DND-41 (cell line): ENCODE results near the gene EYA4.

Experiments
- CTCF ChIP-seq: IDR thresholded peaks from 2 replicates; pipeline ENCODE4 v1.5.1; 2012; ENCODE audit warnings: borderline replicate concordance, low read length, moderate library complexity, mild to moderate bottlenecking; ENCODE audit not compliant: poor library complexity, severe bottlenecking; ENCODE audit errors: extremely low read depth
- EZH2 ChIP-seq: IDR thresholded peaks from 3 replicates; pipeline ENCODE4 v1.6.1; 2012; ENCODE audit warnings: borderline replicate concordance, low read depth, mild to moderate bottlenecking, moderate library complexity, low read length, inconsistent platforms; ENCODE audit not compliant: severe bottlenecking

GRCh38 chr6:133394630-133395029 is 153.5 kb downstream of the EYA4 start:
- TF ChIP-seq CTCF (no peak), EZH2 (no peak)
